GM21423 (cell line): ENCODE results near the gene ISG15.
"Not testable (repeated sequence)": the region's sequence is repeated elsewhere in the genome, so short reads cannot be mapped to it uniquely, and the experiment has no call there.

Experiments used
- ATAC-seq: cut with Tn5 transposase; IDR thresholded peaks from one replicate; pipeline ENCODE4 v1.9.1; 2021; ENCODE audit warnings: mild to moderate bottlenecking, moderate library complexity; ENCODE audit not compliant: unreplicated experiment

ISG15 gene

GRCh38 chr1:1011396-1011949 lies 1.8 kb upstream of the ISG15 start:
- no peak for ATAC-seq

- ATAC-seq, result not testable (repeated sequence)
Measured at GRCh38 chr1:1012736-1013104, 577 bp upstream of the ISG15 start.

DNA sequence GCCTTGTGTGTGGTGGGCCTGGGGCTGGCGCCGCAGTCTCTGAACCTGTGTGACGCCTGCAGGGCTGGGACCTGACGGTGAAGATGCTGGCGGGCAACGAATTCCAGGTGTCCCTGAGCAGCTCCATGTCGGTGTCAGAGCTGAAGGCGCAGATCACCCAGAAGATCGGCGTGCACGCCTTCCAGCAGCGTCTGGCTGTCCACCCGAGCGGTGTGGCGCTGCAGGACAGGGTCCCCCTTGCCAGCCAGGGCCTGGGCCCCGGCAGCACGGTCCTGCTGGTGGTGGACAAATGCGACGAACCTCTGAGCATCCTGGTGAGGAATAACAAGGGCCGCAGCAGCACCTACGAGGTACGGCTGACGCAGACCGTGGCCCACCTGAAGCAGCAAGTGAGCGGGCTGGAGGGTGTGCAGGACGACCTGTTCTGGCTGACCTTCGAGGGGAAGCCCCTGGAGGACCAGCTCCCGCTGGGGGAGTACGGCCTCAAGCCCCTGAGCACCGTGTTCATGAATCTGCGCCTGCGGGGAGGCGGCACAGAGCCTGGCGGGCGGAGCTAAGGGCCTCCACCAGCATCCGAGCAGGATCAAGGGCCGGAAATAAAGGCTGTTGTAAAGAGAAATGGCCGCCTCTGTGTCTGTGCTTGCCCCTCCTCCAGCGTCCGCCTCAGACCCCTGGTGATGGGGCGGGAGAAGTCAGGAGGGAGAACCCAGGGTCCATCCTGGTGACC lies 788 bp downstream of the ISG15 start:
- no peak for ATAC-seq

DNA sequence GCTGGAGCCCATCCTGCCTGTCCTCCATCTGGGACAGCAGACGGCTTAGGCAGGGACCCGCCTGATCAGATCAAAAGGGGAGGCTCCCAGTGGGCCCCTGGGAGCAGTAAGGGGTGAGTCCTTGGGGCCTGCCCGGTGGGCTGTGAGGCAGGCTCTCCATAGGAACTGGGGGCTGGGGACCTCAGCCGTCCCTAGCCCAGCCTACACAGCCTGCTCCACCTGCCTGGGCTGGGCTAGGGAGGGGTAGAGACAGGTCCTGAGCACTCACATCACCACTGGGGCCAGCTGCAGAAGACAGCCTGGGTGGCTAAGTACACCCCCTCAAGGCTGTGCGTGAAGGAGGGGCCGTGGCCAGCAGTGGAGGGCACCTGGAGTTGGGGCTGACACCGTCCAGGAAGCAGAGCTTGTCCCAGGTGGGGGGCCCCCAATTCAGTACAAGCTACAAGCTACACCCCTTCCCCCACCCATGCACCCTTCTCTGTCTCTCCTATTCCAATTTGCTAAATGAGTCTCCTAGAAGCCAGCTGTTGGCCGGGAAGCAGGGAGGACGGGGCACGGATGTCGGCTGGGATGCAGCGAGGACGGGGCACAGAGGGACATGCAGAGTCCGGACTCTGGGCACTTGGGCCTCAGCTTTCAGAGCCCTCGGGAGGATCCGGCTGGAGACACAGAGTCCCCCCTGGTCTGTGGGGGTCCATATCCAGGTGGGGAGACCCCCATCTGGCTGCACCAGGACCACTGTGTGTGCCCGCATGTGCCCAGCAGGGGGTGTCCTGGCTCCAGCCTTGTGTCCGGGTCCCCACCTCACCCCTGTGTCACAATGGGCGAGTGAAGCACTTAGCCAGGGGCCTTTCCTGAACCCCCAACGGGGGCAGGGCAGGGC lies 1.7 kb downstream of the ISG15 start:
- ATAC-seq, result no peak

GRCh38 chr1:1017397-1018320 lies 4.4 kb downstream of the ISG15 start:
- ATAC-seq, result not testable (repeated sequence)

DNA sequence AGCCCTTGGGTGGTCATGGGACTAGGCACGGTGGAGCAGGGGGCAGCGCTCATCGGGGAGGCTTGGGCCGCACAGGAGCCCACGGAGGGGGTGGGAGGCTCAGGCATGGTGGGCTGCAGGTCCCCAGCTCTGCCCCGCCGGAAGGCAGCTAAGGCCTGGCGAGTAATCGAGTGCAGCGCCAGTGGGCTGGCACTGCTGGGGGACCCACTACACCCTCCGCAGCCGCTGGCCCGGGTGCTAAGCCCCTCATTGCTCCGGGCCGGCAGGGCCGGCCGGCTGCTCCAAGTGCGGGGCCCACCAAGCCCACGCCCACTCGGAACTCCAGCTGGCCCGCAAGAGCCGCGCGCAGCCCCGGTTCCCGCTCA lies 5.0 kb downstream of the ISG15 start:
- ATAC-seq, result not testable (repeated sequence)

- ATAC-seq, result peak; percentile 59
Measured at GRCh38 chr1:1019122-1019999, 6.1 kb downstream of the ISG15 start.

DNA sequence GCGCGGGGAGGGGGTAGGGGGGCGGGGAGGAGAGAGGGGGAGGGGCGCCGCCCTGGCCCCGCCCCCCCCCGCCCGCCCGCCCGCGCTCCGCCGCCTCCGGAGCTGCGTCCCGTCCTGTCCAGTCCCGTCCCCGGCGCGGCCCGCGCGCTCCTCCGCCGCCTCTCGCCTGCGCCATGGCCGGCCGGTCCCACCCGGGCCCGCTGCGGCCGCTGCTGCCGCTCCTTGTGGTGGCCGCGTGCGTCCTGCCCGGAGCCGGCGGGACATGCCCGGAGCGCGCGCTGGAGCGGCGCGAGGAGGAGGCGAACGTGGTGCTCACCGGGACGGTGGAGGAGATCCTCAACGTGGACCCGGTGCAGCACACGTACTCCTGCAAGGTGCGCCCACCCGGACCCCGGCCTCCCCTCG lies 6.7 kb downstream of the ISG15 start, which contains the start of gene AGRN:
Gene AGRN, plus strand, starts transcription at position 121 of the 405 bp plus-strand sequence. Its CDS starts 53 bp downstream, at position 174.
- ATAC-seq, result peak; percentile 26

GRCh38 chr1:1020415-1021009 lies 7.2 kb downstream of the ISG15 start:
- peak; percentile 4 for ATAC-seq

GRCh38 chr1:1021010-1021919 lies 8.0 kb downstream of the ISG15 start:
- no peak for ATAC-seq

DNA sequence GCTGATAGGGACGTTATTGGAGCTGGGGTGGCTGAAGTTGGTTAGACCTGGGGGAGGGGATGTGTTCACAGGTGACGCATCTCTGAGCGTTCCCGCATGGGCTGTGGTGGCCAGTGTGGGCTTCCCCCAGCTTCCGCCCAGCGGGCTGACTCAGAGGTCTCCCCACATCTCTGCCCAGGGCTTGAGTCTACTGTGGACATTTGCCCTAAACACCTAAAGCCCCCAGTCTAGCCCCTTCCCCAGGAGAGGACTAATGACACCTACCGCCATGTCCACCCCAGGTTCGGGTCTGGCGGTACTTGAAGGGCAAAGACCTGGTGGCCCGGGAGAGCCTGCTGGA lies 8.6 kb downstream of the ISG15 start:
- ATAC-seq, result no peak

DNA sequence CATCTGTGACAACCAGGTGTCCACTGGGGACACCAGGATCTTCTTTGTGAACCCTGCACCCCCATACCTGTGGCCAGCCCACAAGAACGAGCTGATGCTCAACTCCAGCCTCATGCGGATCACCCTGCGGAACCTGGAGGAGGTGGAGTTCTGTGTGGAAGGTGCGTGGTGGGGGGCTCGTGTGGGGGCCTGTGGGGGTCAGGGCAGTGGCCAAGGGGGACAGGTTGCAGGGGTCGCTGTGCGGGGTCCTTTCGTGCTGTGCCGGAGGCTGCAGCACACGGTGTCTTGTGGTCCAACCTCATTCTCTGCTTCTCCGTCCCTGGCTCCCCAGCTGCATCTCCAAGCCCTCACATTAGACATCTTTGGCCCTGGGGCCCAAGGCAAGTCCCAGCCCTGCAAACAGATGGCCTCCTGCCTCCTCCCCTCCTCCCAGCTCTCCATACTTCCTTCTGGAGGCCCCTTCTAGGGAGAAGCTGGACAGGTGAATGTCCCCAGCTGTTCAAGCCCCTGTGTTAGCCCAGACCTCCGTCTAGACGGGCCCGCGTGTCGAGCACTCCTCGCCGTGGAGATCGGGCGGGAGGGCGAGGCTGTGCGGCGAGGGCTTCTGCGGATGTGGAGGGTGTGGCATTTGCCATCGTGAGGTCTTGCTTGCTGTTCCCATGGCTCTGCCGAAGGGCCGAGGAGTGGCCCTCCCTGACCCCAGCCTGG lies 9.2 kb downstream of the ISG15 start:
- ATAC-seq, result no peak

DNA sequence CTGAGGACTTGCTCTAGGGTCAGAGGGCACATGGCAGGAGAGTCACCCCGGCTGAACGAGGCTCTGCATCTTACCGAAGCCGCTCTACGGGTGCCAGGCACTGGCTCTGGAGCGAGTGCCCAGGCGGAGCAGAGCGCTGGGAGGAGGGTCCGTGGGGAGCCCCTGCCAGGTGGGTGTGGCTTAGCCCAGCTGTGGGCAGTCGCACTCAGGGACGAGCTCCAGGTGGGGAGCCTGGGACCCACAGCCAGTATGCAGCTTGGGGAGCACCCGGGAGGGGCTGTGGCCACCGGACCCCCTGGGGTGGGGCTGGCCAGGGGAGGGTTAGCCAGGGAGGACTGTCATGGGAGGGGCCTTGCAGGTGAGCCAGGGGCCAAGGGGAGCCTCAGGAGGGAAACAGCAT lies 10.4 kb downstream of the ISG15 start:
- no peak for ATAC-seq

DNA sequence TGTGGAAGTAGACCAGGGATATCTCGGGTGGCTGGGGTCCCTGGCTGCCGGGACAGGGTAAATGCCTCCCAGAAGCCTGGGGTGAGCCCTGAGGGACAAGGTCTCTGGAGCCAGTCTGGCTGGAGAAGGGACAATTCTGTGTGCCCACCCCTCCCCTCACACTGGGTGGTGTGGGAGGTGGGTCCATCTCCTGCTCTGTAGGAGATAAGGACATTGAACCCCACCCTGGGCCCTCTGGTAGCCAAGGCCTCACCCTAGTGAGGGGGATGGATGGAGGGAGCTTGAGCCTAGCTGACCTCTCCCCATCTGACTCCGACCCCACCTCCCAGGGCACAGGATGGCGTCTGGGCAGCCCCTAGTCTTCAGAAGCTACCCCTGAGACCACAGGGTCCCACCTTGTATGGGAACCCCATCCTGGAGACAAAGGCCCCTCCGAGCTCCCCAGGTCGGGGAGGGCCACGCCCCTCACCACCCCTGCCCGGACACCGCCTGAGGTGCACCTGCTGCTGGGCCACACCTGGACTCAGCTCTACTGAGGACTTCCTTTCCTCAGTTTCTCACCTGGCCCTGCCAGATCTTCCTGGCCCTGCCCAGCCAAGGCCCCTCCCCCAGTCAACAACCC lies 11.0 kb downstream of the ISG15 start:
- no peak for ATAC-seq

- no peak for ATAC-seq
Measured at GRCh38 chr1:1024771-1025699, 11.7 kb downstream of the ISG15 start.

DNA sequence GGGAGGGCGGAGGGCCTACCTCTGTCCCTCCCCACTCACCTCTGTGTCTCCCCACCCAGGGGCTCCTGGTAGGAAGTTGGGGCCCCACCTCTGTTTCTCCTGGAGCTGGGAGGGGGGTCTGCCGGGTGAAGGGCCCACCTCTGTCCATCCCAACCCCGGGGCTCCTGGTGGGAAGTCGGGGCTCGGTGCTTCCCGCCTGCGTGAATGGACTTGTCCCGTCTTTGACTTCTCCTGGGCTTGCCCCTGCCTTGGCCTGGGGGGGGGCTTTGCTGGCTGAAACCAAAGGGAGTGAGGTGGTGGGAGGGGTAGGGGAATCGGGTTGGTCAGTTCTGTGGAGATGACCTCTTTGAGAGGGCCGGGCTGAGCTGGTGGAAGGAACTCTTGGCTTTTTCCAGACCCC lies 12.4 kb downstream of the ISG15 start:
- ATAC-seq, result no peak
